NCI-H1092 treated with DMSO at 0.1 percent for 48 hours (cell line): ENCODE results near the gene GET3.
"Not testable (repeated sequence)": the region's sequence is repeated elsewhere in the genome, so short reads cannot be mapped to it uniquely, and the experiment has no call there.

Source experiments
- DNase-seq: peaks from one replicate; lab custom pipeline; 2025; lab: John Stamatoyannopoulos, UW

Gene GET3

GRCh38 chr19:12736995-12737834, at the start of gene GET3:
Gene GET3 (plus strand): TSS chr19:12737497. CDS start chr19:12737506, 9 bp downstream.
- DNase-seq, result peak; percentile 100

GRCh38 chr19:12689012-12689411, 48.3 kb upstream of the GET3 start:
- no peak for DNase-seq

- no peak for DNase-seq
These were observed 47.6 kb upstream of the GET3 start for GRCh38 chr19:12689581-12690216.

- DNase-seq, result no peak
These were observed 44.3 kb upstream of the GET3 start for GRCh38 chr19:12692960-12693359.

- DNase-seq, result no peak
These were observed 42.7 kb upstream of the GET3 start for GRCh38 chr19:12694641-12695040.

GRCh38 chr19:12695096-12695495, 42.2 kb upstream of the GET3 start:
- DNase-seq, result no peak

GRCh38 chr19:12695514-12695913, 41.8 kb upstream of the GET3 start:
- DNase-seq, result no peak

- no peak for DNase-seq
These were observed 41.3 kb upstream of the GET3 start for GRCh38 chr19:12695997-12696365.

- DNase-seq, result peak; percentile 85
These were observed 40.6 kb upstream of the GET3 start, which contains the start of gene FBXW9 for GRCh38 chr19:12696366-12697335. Gene FBXW9 (minus strand): TSS chr19:12696631. CDS start chr19:12696581, 50 bp downstream.

GRCh38 chr19:12697425-12697824, 39.9 kb upstream of the GET3 start:
- not testable (repeated sequence) for DNase-seq

GRCh38 chr19:12698138-12698537, 39.2 kb upstream of the GET3 start:
- DNase-seq, result no peak

- no peak for DNase-seq
These were observed 35.6 kb upstream of the GET3 start for GRCh38 chr19:12701596-12702282.

GRCh38 chr19:12703046-12703445, 34.3 kb upstream of the GET3 start:
- DNase-seq, result no peak

GRCh38 chr19:12705169-12705568, 32.1 kb upstream of the GET3 start:
- DNase-seq, result no peak

GRCh38 chr19:12705654-12706331, 31.5 kb upstream of the GET3 start:
- DNase-seq, result no peak

- no peak for DNase-seq
These were observed 31.0 kb upstream of the GET3 start for GRCh38 chr19:12706332-12706718.

- no peak for DNase-seq
These were observed 28.7 kb upstream of the GET3 start for GRCh38 chr19:12708641-12709040.

GRCh38 chr19:12711187-12711586, 26.1 kb upstream of the GET3 start:
- DNase-seq, result no peak

- not testable (repeated sequence) for DNase-seq
These were observed 25.2 kb upstream of the GET3 start for GRCh38 chr19:12712077-12712476.

GRCh38 chr19:12713304-12713703, 24.0 kb upstream of the GET3 start:
- DNase-seq, result not testable (repeated sequence)

- no peak for DNase-seq
These were observed 22.2 kb upstream of the GET3 start for GRCh38 chr19:12715102-12715501.
